ENCODE data around the gene HEXIM1.

- TF ChIP-seq CTCF (IDR thresholded peaks at IDR 0.05) (no peak), EZH2 (IDR thresholded peaks at IDR 0.05) (peak; percentile 39), EZH2phosphoT487 (IDR thresholded peaks at IDR 0.05) (no peak)
Observed at GRCh38 chr17:45144199-45145034, 3.9 kb upstream of the HEXIM1 start.
